ENCODE data around the gene RPL10.
"Not testable (repeated sequence)": the region's sequence is repeated elsewhere in the genome, so short reads cannot be mapped to it uniquely, and the experiment has no call there.

Gene RPL10

GRCh38 chrX:154373340-154374306 lies 24.6 kb upstream of the RPL10 start:
- in situ Hi-C loops (cut with MboI; ENCODE audit: low pct_unique_long_range_greater_than_20kb, low sequenced_read_pairs), result no loop called here

GRCh38 chrX:154374313-154375155 lies 23.6 kb upstream of the RPL10 start, which contains the start of gene FLNA:
TSS of gene FLNA (minus strand) at chrX:154374634. CDS start at chrX:154371245, 3,389 bp downstream.
- in situ Hi-C loops (cut with MboI; ENCODE audit: low pct_unique_long_range_greater_than_20kb, low sequenced_read_pairs), result no loop called here
- DNase-seq, result peak; percentile 37

More at GRCh38 chrX:154373340-154374306, 24.6 kb upstream of the RPL10 start:
- DNase-seq, result peak; percentile 73

- DNase-seq, result no peak
- in situ Hi-C loops (cut with MboI; ENCODE audit: low pct_unique_long_range_greater_than_20kb, low sequenced_read_pairs), result no loop called here
These were observed 23.0 kb upstream of the RPL10 start for GRCh38 chrX:154375156-154375504.

GRCh38 chrX:154376774-154377173 lies 21.4 kb upstream of the RPL10 start:
- in situ Hi-C loops (cut with MboI; ENCODE audit: low pct_unique_long_range_greater_than_20kb, low sequenced_read_pairs), result no loop called here
- DNase-seq, result no peak

GRCh38 chrX:154378059-154378798 lies 19.9 kb upstream of the RPL10 start:
- no peak for DNase-seq
- in situ Hi-C loops (cut with MboI; ENCODE audit: low pct_unique_long_range_greater_than_20kb, low sequenced_read_pairs), result no loop called here

GRCh38 chrX:154378799-154379568 lies 19.2 kb upstream of the RPL10 start, which contains the start of gene EMD:
TSS of gene EMD (plus strand) at chrX:154379295. CDS start at chrX:154379485, 190 bp downstream.
- in situ Hi-C loops (cut with MboI; ENCODE audit: low pct_unique_long_range_greater_than_20kb, low sequenced_read_pairs), result no loop called here
- DNase-seq, result peak; percentile 100

GRCh38 chrX:154379569-154379951 lies 18.6 kb upstream of the RPL10 start:
- in situ Hi-C loops (cut with MboI; ENCODE audit: low pct_unique_long_range_greater_than_20kb, low sequenced_read_pairs), result no loop called here

GRCh38 chrX:154380153-154380552 lies 18.0 kb upstream of the RPL10 start:
- no peak for DNase-seq
- in situ Hi-C loops (cut with MboI; ENCODE audit: low pct_unique_long_range_greater_than_20kb, low sequenced_read_pairs), result no loop called here

More at GRCh38 chrX:154379569-154379951, 18.6 kb upstream of the RPL10 start:
- DNase-seq, result no peak

GRCh38 chrX:154380787-154381186 lies 17.4 kb upstream of the RPL10 start:
- no peak for DNase-seq
- in situ Hi-C loops (cut with MboI; ENCODE audit: low pct_unique_long_range_greater_than_20kb, low sequenced_read_pairs), result no loop called here

- in situ Hi-C loops (cut with MboI; ENCODE audit: low pct_unique_long_range_greater_than_20kb, low sequenced_read_pairs), result no loop called here
These were observed 16.9 kb upstream of the RPL10 start for GRCh38 chrX:154381271-154381670.

GRCh38 chrX:154382483-154383069 lies 15.6 kb upstream of the RPL10 start:
- no peak for DNase-seq
- in situ Hi-C loops (cut with MboI; ENCODE audit: low pct_unique_long_range_greater_than_20kb, low sequenced_read_pairs), result no loop called here

More at GRCh38 chrX:154381271-154381670, 16.9 kb upstream of the RPL10 start:
- DNase-seq, result no peak

- in situ Hi-C loops (cut with MboI; ENCODE audit: low pct_unique_long_range_greater_than_20kb, low sequenced_read_pairs), result no loop called here
- no peak for DNase-seq
These were observed 14.6 kb upstream of the RPL10 start for GRCh38 chrX:154383359-154384283.

- in situ Hi-C loops (cut with MboI; ENCODE audit: low pct_unique_long_range_greater_than_20kb, low sequenced_read_pairs), result no loop called here
- no peak for DNase-seq
These were observed 13.8 kb upstream of the RPL10 start for GRCh38 chrX:154384284-154384892.

- DNase-seq; in situ Hi-C loops (cut with MboI; ENCODE audit: low pct_unique_long_range_greater_than_20kb, low sequenced_read_pairs): not testable (repeated sequence)
These were observed 10.1 kb upstream of the RPL10 start for GRCh38 chrX:154388094-154388493.

GRCh38 chrX:154388649-154389048 lies 9.5 kb upstream of the RPL10 start:
- DNase-seq; in situ Hi-C loops (cut with MboI; ENCODE audit: low pct_unique_long_range_greater_than_20kb, low sequenced_read_pairs): not testable (repeated sequence)
